Esophagus squamous epithelium (tissue), 5 donors: ENCODE results near the gene IRX4. TPM values are rescaled to one million over a fixed set of nuclear protein-coding genes. Genes with fewer than 3 reads are reported as not detected.

Experiments
- DNase-seq: peaks from one replicate; lab custom pipeline; 2025; lab: John Stamatoyannopoulos, UW
- H3K27ac ChIP-seq, 4 donors: fragments of 200-600 bp; sonication (generic); one replicate each; pipeline ENCODE4 v1.5.1; 2016 to 2019; ENCODE audit warnings: mild to moderate bottlenecking in 1 of 4
- H3K27me3 ChIP-seq, 4 donors: fragments of 200-600 bp; sonication (generic); 1 replicate in 3 of 4; 2 replicates in 1 of 4; pipeline versions ENCODE4 v1.5.1 to v1.6.0; 2017 to 2021; ENCODE audit warnings: antibody characterized with exemption in 1 of 4
- H3K36me3 ChIP-seq, 3 donors: fragments of 200-600 bp; sonication (generic); one replicate each; pipeline ENCODE4 v1.5.1; 2016 to 2019
- H3K4me1 ChIP-seq, 3 donors: fragments of 200-600 bp; sonication (generic); one replicate each; pipeline ENCODE4 v1.5.1; 2017 to 2019
- H3K4me3 ChIP-seq, 4 donors: fragments of 200-600 bp; sonication (generic); 1 replicate in 3 of 4; 2 replicates in 1 of 4; pipeline ENCODE4 v1.5.1; 2016 to 2019; ENCODE audit warnings: mild to moderate bottlenecking in 2 of 4, moderate library complexity in 1 of 4
- H3K9me3 ChIP-seq, 3 donors: fragments of 200-600 bp; sonication (generic); one replicate each; pipeline ENCODE4 v1.5.1; 2016 to 2019
- CTCF ChIP-seq, 6 experiments: fragments of 450-650 bp in 4 of 6; fragments of 200-600 bp in 2 of 6; sonication (generic) in 2 of 6; IDR thresholded peaks; one replicate each; pipeline ENCODE4 v1.5.1; 2016 to 2019; ENCODE audit warnings: antibody characterized with exemption in 6 of 6, mild to moderate bottlenecking in 4 of 6, moderate library complexity in 4 of 6
- POLR2A ChIP-seq, 4 donors: fragments of 450-650 bp; IDR thresholded peaks; one replicate each; pipeline ENCODE4 v1.6.1; 2017; ENCODE audit warnings: antibody characterized with exemption in 4 of 4, mild to moderate bottlenecking in 4 of 4, moderate library complexity in 3 of 4
- WGBS, 2 donors: methylation state at CpG; one replicate each; pipeline ENCODE4 v1.1.5; 2018; 5-methylcytosine and 5-hydroxymethylcytosine counted together
- intact Hi-C: fragments of 100-400 bp; cut with DNase I; formaldehyde crosslinking; loops from one replicate; pipeline ENCODE4 v1.15.0; 2022
- total RNA-seq, 4 donors: library from RNA; depleted of rRNA; stranded (reverse); fragments of >200 nt; gene quantifications; one replicate each; pipeline ENCODE4 v1.1.0, GENCODE V29; 2016
- donor health status: DM: yes; HTN: yes; CAD: no.

The IRX4 gene
- total RNA-seq, 4 donors from 2014 or later = 22.1 to 36.2 (median 29.1) TPM

GRCh38 chr5:1923766-1924165 lies 41.0 kb upstream of the IRX4 start:
- H3K4me1 ChIP-seq = no peaks in the 10 kb centered on the region
- WGBS, 2 donors = 68 to 100% methylated on average over 1 to 14 of the region's 16 CpGs
- TF ChIP-seq CTCF (IDR thresholded peaks at IDR 0.05) = no peak
- no peak for TF ChIP-seq POLR2A (IDR thresholded peaks at IDR 0.05)
- intact Hi-C loops = no loop called here
- H3K36me3 ChIP-seq = no peaks in the 10 kb centered on the region
- no peak overlapping the region for H3K4me3 ChIP-seq
- no peak overlapping the region for H3K27ac ChIP-seq
- DNase-seq = no peak
- no peaks in the 10 kb centered on the region for H3K9me3 ChIP-seq
- H3K27me3 ChIP-seq = peaks cover 0 to 51% (median 2%) of the 10 kb centered on the region in 4 donors

GRCh38 chr5:1923341-1923740 lies 40.6 kb upstream of the IRX4 start:
- intact Hi-C loops = no loop called here
- H3K36me3 ChIP-seq = no peaks in the 10 kb centered on the region
- H3K27ac ChIP-seq = no peak overlapping the region
- TF ChIP-seq POLR2A (IDR thresholded peaks at IDR 0.05) (no peak), CTCF (IDR thresholded peaks at IDR 0.05) (no peak)
- WGBS, 2 donors = 84 to 94% methylated on average over 15 of the region's 15 CpGs
- H3K4me3 ChIP-seq = no peak overlapping the region
- peaks cover 0 to 55% (median 2%) of the 10 kb centered on the region in 4 donors for H3K27me3 ChIP-seq
- H3K4me1 ChIP-seq = no peaks in the 10 kb centered on the region
- no peaks in the 10 kb centered on the region for H3K9me3 ChIP-seq
- no peak for DNase-seq

GRCh38 chr5:1921711-1922110 lies 39.0 kb upstream of the IRX4 start:
- no peaks in the 10 kb centered on the region for H3K36me3 ChIP-seq
- H3K4me1 ChIP-seq = peaks cover 0 to 4% (median 0%) of the 10 kb centered on the region in 3 donors
- no peak overlapping the region for H3K4me3 ChIP-seq
- 83 to 86% methylated on average over 19 of the region's 19 CpGs for WGBS, 2 donors
- no peaks in the 10 kb centered on the region for H3K9me3 ChIP-seq
- intact Hi-C loops = no loop called here
- TF ChIP-seq POLR2A (IDR thresholded peaks at IDR 0.05) (no peak), CTCF (IDR thresholded peaks at IDR 0.05) (no peak)
- peaks cover 0 to 50% (median 2%) of the 10 kb centered on the region in 4 donors for H3K27me3 ChIP-seq
- H3K27ac ChIP-seq = no peak overlapping the region
- DNase-seq = no peak

DNA sequence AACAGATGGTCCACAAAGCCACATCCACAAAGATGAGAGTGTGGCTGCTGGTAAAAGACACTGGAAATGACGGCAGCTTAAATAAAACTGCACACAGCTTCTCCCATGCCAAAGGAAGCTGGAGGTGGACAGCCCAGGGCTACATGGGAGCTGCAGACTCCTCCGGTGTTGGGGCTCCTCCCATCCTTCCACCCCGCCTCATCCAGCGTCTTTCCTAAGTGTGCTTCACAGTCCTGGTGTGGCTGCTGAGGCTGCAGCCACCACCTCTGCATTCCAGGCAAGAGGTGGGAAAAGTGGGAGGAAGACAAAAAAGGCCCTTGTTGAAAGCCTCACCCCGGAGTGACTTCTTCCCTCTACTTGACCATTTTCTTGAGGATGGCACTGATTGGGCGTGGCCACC lies 37.0 kb upstream of the IRX4 start:
- WGBS, 2 donors = 70 to 81% methylated on average over 3 to 6 of the region's 6 CpGs
- Histone ChIP-seq H3K4me1 (peaks cover 0 to 4% (median 0%) of the 10 kb centered on the region in 3 donors), H3K27ac (no peak overlapping the region), H3K36me3 (no peaks in the 10 kb centered on the region), H3K4me3 (no peak overlapping the region), H3K9me3 (peaks cover 0 to 5% (median 0%) of the 10 kb centered on the region in 3 donors), H3K27me3 (peaks cover 0 to 45% (median 0%) of the 10 kb centered on the region in 4 donors)
- DNase-seq = no peak
- intact Hi-C loops = no loop called here
- no peak for TF ChIP-seq CTCF (IDR thresholded peaks at IDR 0.05)
- TF ChIP-seq POLR2A (IDR thresholded peaks at IDR 0.05) = no peak

DNA sequence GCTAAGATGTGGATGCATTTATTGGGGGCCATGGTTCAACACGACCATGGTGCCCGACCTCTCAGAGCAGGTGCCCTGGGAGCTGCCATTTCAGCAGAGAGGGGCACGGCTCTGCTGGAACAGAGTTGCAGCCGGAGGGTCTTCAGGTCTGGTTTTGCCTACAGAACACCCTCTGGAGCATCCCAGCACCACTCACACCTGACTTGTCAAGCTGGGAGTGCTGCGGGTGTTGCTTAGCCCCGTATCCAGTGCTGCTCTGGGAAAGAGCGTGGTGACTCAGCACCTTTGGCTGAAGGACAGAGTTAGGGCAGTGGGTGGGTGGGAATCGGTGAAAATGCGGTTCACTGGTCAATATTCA lies 36.5 kb upstream of the IRX4 start:
- TF ChIP-seq POLR2A (IDR thresholded peaks at IDR 0.05) (no peak), CTCF (IDR thresholded peaks at IDR 0.05) (no peak)
- no peak for DNase-seq
- Histone ChIP-seq H3K27me3 (peaks cover 0 to 44% (median 0%) of the 10 kb centered on the region in 4 donors), H3K36me3 (no peaks in the 10 kb centered on the region), H3K4me3 (no peak overlapping the region), H3K4me1 (peaks cover 0 to 4% (median 0%) of the 10 kb centered on the region in 3 donors), H3K27ac (no peak overlapping the region), H3K9me3 (peaks cover 0 to 10% (median 0%) of the 10 kb centered on the region in 3 donors)
- 82 to 91% methylated on average over 2 to 3 of the region's 9 CpGs for WGBS, 2 donors
- intact Hi-C loops = no loop called here
